GM23248 (cell line): Measurements from ENCODE around the gene MICU1.

Experiments used
- EZH2 ChIP-seq: fragments of 200-600 bp; sonication (generic); IDR thresholded peaks from 2 replicates; pipeline ENCODE4 v1.6.1; 2018; ENCODE audit warnings: antibody characterized with exemption, mild to moderate bottlenecking; ENCODE audit not compliant: insufficient read depth, poor library complexity, severe bottlenecking
- EZH2phosphoT487 ChIP-seq: fragments of 200-600 bp; sonication (generic); IDR thresholded peaks from 2 replicates; pipeline ENCODE4 v1.6.1; 2018; ENCODE audit warnings: antibody characterized with exemption, moderate library complexity, mild to moderate bottlenecking, low read depth; ENCODE audit not compliant: insufficient read depth

GRCh38 chr10:72318418-72319262 is 307.2 kb downstream of the MICU1 start:
- TF ChIP-seq EZH2: no peak
- TF ChIP-seq EZH2phosphoT487: no peak
